ENCODE data around the gene CNGB1. TPM values are rescaled to one million over a fixed set of nuclear protein-coding genes. Genes with fewer than 3 reads are reported as not detected.

The CNGB1 gene
- total RNA-seq, 2 experiments from 2014 or later, result not detected

GRCh38 chr16:57977418-57978069 is 6.6 kb upstream of the CNGB1 start:
- DNase-seq (ENCODE audit: low spot score), result no peak
- Histone ChIP-seq H3K79me2 (ENCODE audit: insufficient read depth, low read depth, low read length) (no peaks in the 10 kb centered on the region), H4K20me1 (ENCODE audit: insufficient read depth, low read length) (no peaks in the 10 kb centered on the region), H3K4me1 (ENCODE audit: insufficient read depth, low read length, poor library complexity, severe bottlenecking) (peaks cover 10% of the 10 kb centered on the region), H3K4me2 (ENCODE audit: low read length) (no peak overlapping the region), H2AFZ (ENCODE audit: low read length) (no peak overlapping the region), H3K9me2 (ENCODE audit: insufficient read depth, low read length) (no peaks in the 10 kb centered on the region), H3K27ac (ENCODE audit: low read depth, low read length, poor library complexity, severe bottlenecking) (no peak overlapping the region), H3K9me3 (ENCODE audit: low read length) (no peaks in the 10 kb centered on the region), H3K36me3 (ENCODE audit: insufficient read depth, low read length) (no peaks in the 10 kb centered on the region), H3K4me3 (ENCODE audit: low read depth, low read length, poor library complexity, severe bottlenecking) (no peak overlapping the region)
- TF ChIP-seq CTCF (conservative IDR thresholded peaks at IDR 0.05; ENCODE audit: low read length) (no peak), EZH2phosphoT487 (IDR thresholded peaks at IDR 0.05; ENCODE audit: borderline replicate concordance, low read depth, low read length) (no peak)
- intact Hi-C loops (cut with micrococcal nuclease; ENCODE audit: unreplicated experiment), result no loop called here
- CTCF ChIA-PET (ENCODE audit: unreplicated experiment), result interaction anchor here (0.6 kb wide), 1 partner anchor 1921 kb away, joined by 3 read pairs; no protein-coding TSS in a partner anchor
- no TSS peak for BruUV-seq (replicated peaks)
- POLR2A ChIA-PET, result no interaction called here

- H3K9me2 ChIP-seq (ENCODE audit: insufficient read depth, low read length), result no peaks in the 10 kb centered on the region
- H3K4me2 ChIP-seq (ENCODE audit: low read length), result no peak overlapping the region
Observed at GRCh38 chr16:57976331-57976796, 5.4 kb upstream of the CNGB1 start.

More at GRCh38 chr16:57976331-57976796, 5.4 kb upstream of the CNGB1 start:
- no peaks in the 10 kb centered on the region for H4K20me1 ChIP-seq (ENCODE audit: insufficient read depth, low read length)
- H3K4me3 ChIP-seq (ENCODE audit: low read depth, low read length, poor library complexity, severe bottlenecking), result no peak overlapping the region
- TF ChIP-seq EZH2phosphoT487 (IDR thresholded peaks at IDR 0.05; ENCODE audit: borderline replicate concordance, low read depth, low read length), result no peak
- TF ChIP-seq CTCF (conservative IDR thresholded peaks at IDR 0.05; ENCODE audit: low read length), result no peak
- H3K4me1 ChIP-seq (ENCODE audit: insufficient read depth, low read length, poor library complexity, severe bottlenecking), result no peaks in the 10 kb centered on the region
- intact Hi-C loops (cut with micrococcal nuclease; ENCODE audit: unreplicated experiment), result no loop called here
- BruUV-seq (replicated peaks), result no TSS peak
- no peak overlapping the region for H3K27ac ChIP-seq (ENCODE audit: low read depth, low read length, poor library complexity, severe bottlenecking)
- ChIA-PET CTCF (ENCODE audit: unreplicated experiment) (no interaction called here), POLR2A (no interaction called here)
- DNase-seq (ENCODE audit: low spot score), result no peak
- no peak overlapping the region for H2AFZ ChIP-seq (ENCODE audit: low read length)
- no peaks in the 10 kb centered on the region for H3K9me3 ChIP-seq (ENCODE audit: low read length)
- H3K79me2 ChIP-seq (ENCODE audit: insufficient read depth, low read depth, low read length), result no peaks in the 10 kb centered on the region
- H3K36me3 ChIP-seq (ENCODE audit: insufficient read depth, low read length), result no peaks in the 10 kb centered on the region

Data from OCI-LY7 (cell line).